ENCODE results near the gene UNC119.

- TF ChIP-seq CTCF (conservative IDR thresholded peaks at IDR 0.05; ENCODE audit: low read depth, low read length), result no peak
- TF ChIP-seq EZH2 (IDR thresholded peaks at IDR 0.05; ENCODE audit: borderline replicate concordance, low read depth, low read length, poor library complexity, severe bottlenecking), result no peak
These were observed 23.4 kb downstream of the UNC119 start for GRCh38 chr17:28529013-28529400.
